RKO (cell line): ENCODE measurements around the gene IER5.

Experiments
- DNase-seq: peaks from one replicate; pipeline ENCODE4 v3.0.0-alpha.2; 2016; ENCODE audit warnings: low spot score

Gene IER5

DNA sequence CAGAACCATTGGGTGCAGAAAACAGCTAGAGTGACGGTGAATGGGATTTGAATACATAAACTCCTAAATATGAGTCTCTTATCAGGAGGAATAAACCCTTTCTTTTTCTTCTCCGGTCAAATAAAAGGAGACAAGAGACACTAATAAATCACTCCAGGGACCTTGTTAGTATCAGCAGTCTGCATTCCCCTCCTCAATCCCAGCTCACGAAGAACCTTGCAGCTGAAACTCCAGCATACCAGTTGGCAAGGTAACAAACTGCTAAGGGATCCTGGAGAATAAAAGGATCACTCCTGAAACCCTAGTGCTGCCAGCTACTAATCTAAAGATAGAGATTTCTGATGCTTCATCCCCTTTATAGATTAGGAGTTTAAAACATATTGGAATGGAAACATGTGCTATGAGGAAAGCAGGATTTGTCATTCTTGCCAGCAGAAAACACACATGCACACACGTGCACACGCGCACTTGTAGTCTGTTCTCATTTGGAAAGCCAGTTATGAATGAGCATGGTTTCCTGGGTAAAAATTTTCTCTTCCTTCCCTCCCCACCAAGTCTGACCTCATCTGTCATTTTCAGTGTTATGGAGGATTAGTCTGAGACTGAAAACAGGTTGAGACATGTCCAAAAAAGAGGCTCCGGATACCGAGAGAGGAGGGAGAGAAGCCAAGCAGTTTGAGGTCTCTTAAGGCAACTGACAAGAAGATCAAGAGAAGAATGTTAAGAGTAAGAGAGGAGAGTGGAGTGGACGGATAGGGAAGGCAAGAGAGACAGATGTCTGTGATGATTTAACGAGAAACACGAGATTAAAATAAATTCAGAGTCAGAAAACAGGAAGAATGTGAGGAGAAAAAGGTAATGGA lies 10.9 kb downstream of the IER5 start:
- no peak for DNase-seq

DNA sequence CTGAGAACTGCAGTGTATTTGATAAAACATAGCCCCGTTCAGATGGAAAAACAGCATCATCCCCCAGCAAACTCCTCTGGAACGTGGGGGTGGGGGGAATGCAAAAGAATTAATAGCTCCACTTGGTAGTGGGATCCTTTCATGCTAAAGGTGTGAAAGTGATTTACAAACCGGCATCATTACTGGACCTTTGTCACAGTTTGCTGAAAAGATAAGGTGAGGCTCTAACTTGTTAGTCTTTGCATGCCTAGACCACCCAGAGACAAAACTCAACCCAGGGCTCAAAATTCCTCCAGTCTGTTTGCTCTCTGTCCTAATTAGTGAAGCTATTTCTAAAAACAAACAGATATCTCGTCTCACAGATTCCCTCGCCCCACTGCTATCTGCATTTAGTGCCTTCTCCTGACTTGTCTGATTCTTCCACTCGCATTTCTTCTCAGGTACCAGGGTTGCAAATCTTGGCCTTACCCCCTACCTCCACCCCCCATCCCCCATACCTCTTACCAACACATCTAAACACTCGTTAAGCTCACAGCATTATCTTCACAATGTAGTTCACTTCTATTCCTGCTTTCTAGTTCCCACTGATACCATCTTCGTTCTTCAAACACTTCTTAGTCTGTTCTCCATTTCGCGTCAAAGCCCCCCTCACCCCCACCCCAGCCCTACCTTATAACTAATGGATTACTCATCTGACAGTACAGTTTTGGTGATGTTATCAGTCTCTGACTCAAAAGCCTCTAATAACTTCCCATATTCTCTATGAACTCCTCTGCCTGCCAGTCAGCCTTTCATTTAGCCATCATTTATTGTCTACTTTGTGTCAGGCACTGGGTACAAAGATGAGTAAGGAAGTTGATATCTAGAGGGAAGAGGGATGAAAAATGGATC lies 11.8 kb downstream of the IER5 start:
- no peak for DNase-seq

- DNase-seq = no peak
Measured at GRCh38 chr1:181100934-181101333, 12.4 kb downstream of the IER5 start.

DNA sequence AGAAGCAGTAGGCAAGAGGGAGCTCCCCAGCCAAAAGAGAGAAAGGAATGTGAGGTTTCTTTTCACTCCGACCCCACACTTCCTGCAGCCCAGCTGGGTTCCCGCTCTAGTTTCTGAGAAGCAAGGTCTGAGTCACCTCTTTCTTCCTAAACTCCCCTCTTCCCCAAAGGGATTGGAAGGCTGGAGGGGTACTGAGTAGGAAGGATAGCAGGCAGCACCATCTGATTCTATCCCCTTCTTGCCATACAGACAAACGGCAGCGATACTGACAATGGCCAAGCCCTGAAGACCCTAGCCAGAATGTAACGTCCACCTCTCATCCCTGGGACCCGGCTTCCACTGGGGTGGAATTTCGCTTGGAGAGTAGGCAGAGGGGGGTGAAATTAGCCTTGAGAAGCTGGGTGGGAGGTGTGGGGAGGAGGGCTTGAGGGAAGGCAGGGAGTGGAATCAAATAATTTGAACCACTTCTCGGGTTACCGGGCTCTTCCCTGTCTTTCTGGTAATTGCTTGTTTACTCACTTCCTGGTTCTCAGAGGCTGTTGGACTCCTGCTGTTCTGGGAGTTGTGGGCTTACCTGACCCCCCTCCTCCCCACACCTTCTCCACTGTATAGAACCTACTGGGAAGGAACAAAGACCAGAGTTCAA lies 13.2 kb downstream of the IER5 start:
- peak; percentile 14 for DNase-seq

DNA sequence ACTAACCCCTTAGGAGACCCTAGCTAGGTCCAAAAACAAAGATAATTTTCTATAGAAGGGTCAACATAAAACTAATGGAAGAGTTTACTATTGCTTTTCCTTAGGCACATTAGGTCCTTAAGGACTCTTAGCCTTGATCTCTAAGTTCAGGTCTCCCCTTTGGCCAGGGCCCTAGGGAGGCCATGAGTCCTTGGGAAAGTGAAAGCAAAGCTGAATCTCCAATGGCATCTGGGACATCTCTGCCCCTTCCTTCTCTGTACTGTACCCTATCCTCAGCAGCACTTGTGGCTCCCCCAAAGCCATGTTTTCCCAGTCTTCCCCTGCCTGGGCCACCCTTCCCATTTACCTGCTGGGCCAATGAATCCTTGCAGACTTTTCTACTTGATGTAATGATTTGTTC lies 14.3 kb downstream of the IER5 start:
- DNase-seq = no peak

DNA sequence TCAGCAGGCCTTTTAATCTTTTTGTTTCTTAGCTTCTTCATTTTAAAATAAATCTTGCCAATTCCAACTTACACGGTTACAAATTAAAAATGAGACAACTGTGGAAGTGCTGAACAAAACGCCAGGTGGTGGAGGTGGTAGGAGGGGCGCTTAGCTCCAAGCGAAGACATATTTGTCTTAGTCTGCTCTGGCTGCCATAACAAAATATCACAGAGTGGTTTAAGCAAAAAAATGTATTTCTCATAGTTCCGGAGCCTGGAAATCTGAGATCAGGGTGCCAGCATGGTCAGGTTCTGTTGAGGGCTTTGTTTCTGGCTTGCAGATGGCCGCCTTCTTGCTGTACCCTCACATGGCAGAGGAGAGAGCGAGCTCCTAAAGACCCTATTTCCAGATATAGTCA lies 14.9 kb downstream of the IER5 start:
- DNase-seq = no peak

- peak; percentile 58 for DNase-seq
Measured at GRCh38 chr1:181104042-181104789, 15.7 kb downstream of the IER5 start.

GRCh38 chr1:181104790-181105133 lies 16.3 kb downstream of the IER5 start:
- no peak for DNase-seq

DNA sequence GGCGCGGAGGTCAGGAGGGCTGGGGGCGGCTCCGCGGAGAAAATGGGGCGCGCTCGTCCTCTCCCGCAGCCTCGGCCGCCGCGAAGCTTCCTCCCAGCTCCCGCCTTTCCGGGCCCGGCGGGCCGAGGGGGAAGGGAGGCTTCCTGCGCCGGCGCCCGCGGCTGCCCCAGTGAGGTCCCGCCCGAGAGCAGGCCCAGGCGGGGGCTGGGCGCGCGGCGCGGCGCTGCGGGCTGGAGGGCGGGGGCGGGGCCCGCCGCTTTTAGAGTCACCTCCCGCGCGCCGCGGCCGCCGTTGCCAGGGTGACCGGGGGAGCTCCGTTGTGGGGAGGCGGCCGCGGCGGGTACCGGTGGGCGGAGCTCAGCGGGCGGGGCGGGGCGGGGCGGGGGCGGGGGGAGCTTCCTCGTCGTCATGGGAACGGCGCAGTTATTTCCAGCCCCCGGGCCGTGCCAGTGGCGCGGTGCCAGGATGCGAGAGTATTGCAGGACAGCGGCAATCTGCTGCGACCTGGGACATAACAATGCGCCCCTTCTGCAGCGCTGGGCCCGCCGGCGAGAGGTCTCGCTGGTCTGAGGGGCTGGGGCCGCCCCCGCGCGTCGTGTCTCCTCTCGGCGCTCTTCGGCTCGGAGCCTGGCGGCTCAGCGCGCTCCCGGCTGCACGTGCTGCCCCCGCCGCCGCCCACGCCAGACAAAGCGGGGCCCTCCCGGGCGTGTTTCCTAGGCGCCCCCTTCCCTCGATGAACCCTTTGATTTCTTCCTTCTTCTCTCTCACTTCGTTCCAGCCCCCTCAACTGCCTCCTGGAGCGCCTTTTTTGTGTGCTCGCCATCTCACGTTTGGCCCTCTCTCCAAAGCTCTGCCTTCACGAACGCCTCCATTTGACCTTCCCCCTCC lies 16.9 kb downstream of the IER5 start:
- DNase-seq = peak; percentile 92

DNA sequence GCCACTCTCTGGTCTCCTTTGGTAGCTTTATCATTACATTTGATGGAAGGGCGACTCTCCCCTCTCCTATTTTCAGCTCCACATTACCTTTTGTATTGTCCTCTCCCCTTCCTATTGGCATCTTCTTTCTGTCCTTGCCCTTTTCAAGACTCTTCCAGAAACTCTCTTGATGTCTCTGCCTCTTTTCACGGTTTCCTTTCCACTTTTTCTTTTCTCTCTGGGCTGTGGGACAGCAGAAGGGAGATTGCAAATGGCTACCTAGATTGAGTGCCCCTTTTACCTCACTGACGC lies 17.5 kb downstream of the IER5 start:
- DNase-seq = no peak

- DNase-seq = no peak
Measured at GRCh38 chr1:181106479-181106878, 18.0 kb downstream of the IER5 start.

DNA sequence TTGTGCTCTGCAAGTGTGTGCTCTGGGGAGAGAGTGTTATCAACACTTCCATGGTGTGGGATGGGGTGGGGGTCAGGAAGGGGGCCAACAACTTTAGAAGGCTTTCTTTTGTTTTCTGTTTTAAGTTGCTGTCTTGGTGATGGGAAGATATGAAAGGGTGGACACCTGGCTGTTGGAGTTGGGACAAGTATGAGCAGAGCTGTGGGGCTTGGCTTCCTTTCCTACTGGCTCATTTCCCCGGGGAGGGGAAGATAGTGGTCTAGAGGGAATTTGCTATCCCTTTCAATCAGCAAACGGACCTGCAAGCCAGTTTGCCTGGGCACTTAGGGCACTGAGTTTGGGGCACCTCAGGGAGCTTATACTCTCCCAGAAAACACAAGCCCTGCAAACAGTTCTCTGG lies 19.2 kb downstream of the IER5 start:
- DNase-seq = no peak

DNA sequence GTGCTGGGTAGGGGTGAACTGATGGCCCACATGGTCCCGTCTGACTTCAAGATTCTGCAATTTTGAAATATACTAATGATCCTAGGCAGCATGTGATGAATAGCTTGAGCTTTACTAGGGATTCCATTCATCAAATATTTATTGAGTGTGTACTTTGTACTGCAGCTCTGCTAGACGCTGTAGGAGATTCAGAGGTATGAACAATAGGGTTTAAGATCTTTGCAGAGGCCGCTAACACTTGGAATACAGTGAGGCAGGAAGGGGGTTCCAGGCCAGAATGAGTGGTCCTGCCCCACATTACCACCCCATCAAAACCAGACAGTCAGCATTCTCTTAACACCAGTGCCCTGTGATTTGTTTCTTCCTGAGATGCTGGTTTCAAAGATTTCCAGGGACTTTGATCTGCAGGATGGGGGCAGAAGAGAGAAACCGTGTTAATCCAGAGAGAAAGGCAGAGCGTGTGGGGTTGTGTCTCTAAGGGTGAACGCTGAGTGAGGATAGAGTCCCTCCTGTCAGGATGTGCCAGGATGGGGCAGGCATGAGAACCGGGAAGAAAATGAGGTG lies 19.9 kb downstream of the IER5 start:
- no peak for DNase-seq

DNA sequence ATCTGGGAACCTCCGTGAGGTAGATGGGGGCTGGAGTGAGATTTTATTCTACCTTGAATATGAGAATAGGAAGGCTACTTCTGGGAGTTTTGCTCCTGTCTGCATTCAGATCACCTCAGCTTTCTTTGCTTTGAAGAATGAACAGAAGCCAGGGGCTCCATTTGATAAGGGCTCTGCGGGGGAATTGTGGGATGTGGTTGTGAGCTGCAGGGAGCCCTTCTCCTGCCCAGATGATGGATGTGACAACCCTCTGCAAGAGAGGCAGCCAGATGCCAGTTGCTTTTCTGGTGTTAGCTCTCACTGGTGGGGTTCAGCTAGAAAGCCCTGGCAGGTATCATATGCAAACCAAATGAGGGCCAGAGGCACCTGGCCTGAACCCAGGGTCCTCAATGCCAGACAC lies 21.5 kb downstream of the IER5 start:
- no peak for DNase-seq

GRCh38 chr1:181111559-181111958 lies 23.1 kb downstream of the IER5 start:
- no peak for DNase-seq

DNA sequence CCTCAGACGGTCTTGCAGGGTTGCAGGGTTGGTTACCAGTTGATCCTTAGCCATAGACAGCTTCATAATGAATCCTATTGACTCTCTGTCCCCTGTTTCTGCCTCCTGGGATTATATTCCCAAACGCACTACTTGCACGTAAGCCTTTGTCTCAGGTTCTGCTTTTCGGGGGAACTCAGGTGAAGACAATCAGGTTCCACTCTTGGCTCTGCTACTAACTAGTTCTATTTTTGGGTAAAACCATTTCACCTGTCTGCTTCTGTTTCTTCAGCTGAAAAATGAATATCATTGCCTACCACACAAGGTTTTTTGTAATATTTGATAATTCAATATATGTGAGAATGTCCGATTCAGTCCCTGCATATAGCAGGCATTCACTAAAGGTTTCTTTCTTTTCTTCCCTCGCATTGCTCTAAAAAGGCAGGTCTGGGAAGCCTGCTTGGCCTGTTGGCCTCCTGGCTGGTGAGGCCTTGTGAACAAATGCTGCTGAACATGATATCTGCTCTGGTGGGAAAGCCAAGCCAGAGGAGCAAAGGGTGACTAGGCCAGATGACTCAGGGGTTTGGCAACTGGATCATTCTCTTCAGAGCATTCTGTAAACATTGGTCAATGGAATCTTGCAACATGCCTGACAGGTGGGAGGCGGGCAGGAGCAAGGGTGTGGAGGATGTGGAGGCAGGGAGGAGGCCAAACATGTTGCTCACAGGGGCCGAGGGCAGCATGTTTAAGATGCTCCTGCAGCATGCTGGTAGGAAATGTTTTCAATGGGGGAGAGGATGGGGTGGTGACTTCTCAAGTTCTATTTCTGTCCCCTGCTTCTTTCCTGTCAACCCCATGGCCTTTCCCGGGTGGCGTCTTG lies 23.8 kb downstream of the IER5 start:
- peak; percentile 87 for DNase-seq

- DNase-seq = no peak
Measured at GRCh38 chr1:181113059-181113641, 24.6 kb downstream of the IER5 start.

DNA sequence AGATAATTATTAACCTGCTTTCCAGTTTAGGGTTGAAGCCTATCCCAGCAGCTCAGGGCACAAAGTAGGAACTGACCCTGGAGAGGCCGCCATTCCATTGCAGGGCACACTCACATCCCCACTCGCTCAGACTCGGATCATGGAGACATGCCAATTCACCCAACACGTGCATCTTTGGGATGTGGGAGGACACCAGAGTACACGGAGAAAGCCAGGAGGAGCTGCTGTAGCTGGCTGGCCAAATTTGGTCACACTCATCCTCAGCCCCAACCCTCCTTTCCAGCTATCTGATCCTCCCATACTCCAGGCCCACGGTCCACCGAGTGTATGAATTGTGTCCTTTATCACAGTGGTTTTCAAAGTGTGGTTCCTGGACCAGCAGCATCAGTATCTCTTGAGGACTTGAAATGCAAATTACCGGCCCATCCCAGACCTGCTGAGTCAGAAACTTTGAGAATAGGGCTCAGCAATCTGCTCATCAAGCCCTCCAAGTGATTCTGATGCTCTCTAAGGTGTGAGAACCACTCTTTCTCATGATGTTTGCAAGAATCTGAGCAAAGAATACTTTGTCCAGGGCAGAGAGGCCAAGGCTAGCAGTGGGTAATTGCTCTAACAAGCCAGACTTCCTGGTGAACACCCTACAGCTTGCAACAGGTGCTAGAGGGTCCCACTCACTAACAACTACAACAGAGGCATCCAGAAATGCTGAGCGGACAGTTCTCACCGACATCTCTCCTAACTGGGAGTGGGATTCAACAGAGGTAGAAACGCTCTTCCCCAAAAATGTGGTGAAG lies 26.3 kb downstream of the IER5 start:
- no peak for DNase-seq

DNA sequence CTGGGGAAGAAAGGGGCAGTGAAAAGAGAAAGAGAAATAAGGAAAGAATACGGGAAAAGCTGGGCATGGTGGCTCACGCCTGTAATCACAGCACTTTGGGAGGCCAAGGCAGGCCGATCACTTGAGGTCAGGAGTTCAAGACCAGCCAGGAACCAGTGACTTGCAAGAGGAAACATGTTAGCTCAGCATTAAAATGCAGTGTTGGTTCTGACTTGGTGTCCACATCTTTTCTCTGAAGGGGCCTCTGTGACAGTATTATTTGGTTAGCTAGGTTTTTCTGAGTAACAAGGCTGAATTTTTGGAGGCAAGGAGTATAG lies 26.8 kb downstream of the IER5 start:
- no peak for DNase-seq
